GM12878 (cell line): ENCODE measurements around the gene DYNLL1. TPM values are rescaled to one million over a fixed set of nuclear protein-coding genes. Genes with fewer than 3 reads are reported as not detected.
A peak's percentile ranks its signal among the peaks of the same experiment; 100 is the strongest.

Experiments
- ASH2L ChIP-seq: fragments of 300-600, 200-600 bp; sonication (generic); IDR thresholded peaks from 2 replicates; pipeline ENCODE4 v1.6.1; 2017; ENCODE audit warnings: low read depth, mild to moderate bottlenecking, borderline replicate concordance
- BRCA1 ChIP-seq: IDR thresholded peaks from 2 replicates; pipeline ENCODE4 v1.6.1; 2011; ENCODE audit warnings: low read depth, low read length, improper control_type of control experiment
- CREB1 ChIP-seq: IDR thresholded peaks from 2 replicates; pipeline ENCODE4 v1.6.1; 2012; ENCODE audit warnings: low read depth, mild to moderate bottlenecking, inconsistent platforms
- ESRRA ChIP-seq: IDR thresholded peaks from 2 replicates; pipeline ENCODE4 v1.6.1; 2012; ENCODE audit warnings: mild to moderate bottlenecking, low read length, improper control_type of control experiment
- HDAC2 ChIP-seq: fragments of 200-600 bp; sonication (generic); IDR thresholded peaks from 2 replicates; pipeline ENCODE4 v1.6.1; 2017
- IKZF1 ChIP-seq: fragments of 450-650 bp; conservative IDR thresholded peaks from 2 replicates; pipeline ENCODE4 v1.6.1; 2017; ENCODE audit warnings: antibody characterized with exemption, mild to moderate bottlenecking
- IKZF2 ChIP-seq, 2 experiments: fragments of 450-650 bp; IDR thresholded peaks; 2 replicates each; pipeline ENCODE4 v1.6.1; 2017; ENCODE audit warnings: mild to moderate bottlenecking in 2 of 2, moderate library complexity in 2 of 2
- KAT2A ChIP-seq: conservative IDR thresholded peaks from 2 replicates; pipeline ENCODE4 v1.6.1; 2011; ENCODE audit warnings: low read depth, low read length; ENCODE audit not compliant: control insufficient read depth
- MYB ChIP-seq: fragments of 150-350 bp; IDR thresholded peaks from 2 replicates; pipeline ENCODE4 v1.6.1; 2014; ENCODE audit warnings: mild to moderate bottlenecking, low read depth, low read length, borderline replicate concordance
- RELA ChIP-seq: fragments of 450-650 bp; IDR thresholded peaks from 2 replicates; pipeline ENCODE4 v1.8.0; 2014; ENCODE audit warnings: borderline replicate concordance; ENCODE audit not compliant: partially characterized antibody
- RUNX3 ChIP-seq: IDR thresholded peaks from 2 replicates; pipeline ENCODE4 v1.6.1; 2012; ENCODE audit warnings: low read length, inconsistent platforms
- SIX5 ChIP-seq: IDR thresholded peaks from 2 replicates; pipeline ENCODE4 v1.6.1; 2011; ENCODE audit warnings: mild to moderate bottlenecking, low read depth, low read length, moderate library complexity; ENCODE audit not compliant: severe bottlenecking
- SMARCA5 ChIP-seq: fragments of 450-650 bp; IDR thresholded peaks from 2 replicates; pipeline ENCODE4 v1.6.1; 2017; ENCODE audit warnings: mild to moderate bottlenecking
- SMC3 ChIP-seq: IDR thresholded peaks from 2 replicates; pipeline ENCODE4 v1.6.1; 2011; ENCODE audit warnings: low read length, improper control_type of control experiment, borderline replicate concordance
- SREBF1 ChIP-seq: IDR thresholded peaks from 2 replicates; pipeline ENCODE4 v1.6.1; 2012; ENCODE audit warnings: mild to moderate bottlenecking, low read length
- TAF1 ChIP-seq: IDR thresholded peaks from 2 replicates; pipeline ENCODE4 v1.6.1; 2011; ENCODE audit warnings: mild to moderate bottlenecking, low read depth, low read length, borderline replicate concordance
- YY1 ChIP-seq: IDR thresholded peaks from 2 replicates; pipeline ENCODE4 v1.6.1; 2011; ENCODE audit warnings: low read depth, mild to moderate bottlenecking, low read length
- ZBTB40 ChIP-seq: fragments of 450-650 bp; IDR thresholded peaks from 2 replicates; pipeline ENCODE4 v1.6.1; 2016; ENCODE audit warnings: mild to moderate bottlenecking, moderate library complexity, borderline replicate concordance
- ZNF274 ChIP-seq: IDR thresholded peaks from one replicate; pipeline ENCODE4 v1.8.0; 2011; ENCODE audit not compliant: insufficient read length, insufficient read depth
- polyA plus RNA-seq, 11 experiments: library from polyadenylated mRNA; depleted of rRNA in 4 of 11; unstranded in 6 of 11; stranded (reverse) in 5 of 11; fragments of >200 nt; fragmentation: Nextera tagmentation in 4 of 11; fragmentation: Illumina TruSeq in 1 of 11; extraction: Ambion mirVana in 4 of 11; extraction: Trizol in 1 of 11; gene quantifications; 1 replicate in 1 of 11; 2 replicates in 10 of 11; pipeline versions ENCODE4 v1.2.1 to v1.2.3, GENCODE V29; 2011 to 2016; ENCODE audit warnings: inconsistent platforms in 2 of 11, missing spikeins in 2 of 11, low read depth in 1 of 11
- total RNA-seq, 4 experiments: library from RNA; depleted of rRNA in 3 of 4; stranded (reverse); fragments of >200 nt in 3 of 4; fragmentation: Illumina TruSeq in 1 of 4; extraction: Trizol in 1 of 4; gene quantifications; 2 replicates each; pipeline versions ENCODE4 v1.2.1 to v1.2.3, GENCODE V29; 2013 to 2021
- TF ChIP-seq, protein P1 (sequence below): IDR thresholded peaks from 2 replicates; pipeline ENCODE4 v1.6.1; 2012; ENCODE audit warnings: low read depth, low read length, improper control_type of control experiment
- TF ChIP-seq, protein P2 (sequence below): fragments of 450-650 bp; IDR thresholded peaks from 2 replicates; pipeline ENCODE4 v1.6.1; 2014; ENCODE audit warnings: mild to moderate bottlenecking
- TF ChIP-seq, protein P3 (sequence below): fragments of 450-650 bp; formaldehyde crosslinking; IDR thresholded peaks from 2 replicates; pipeline ENCODE4 v1.4.0; 2020; ENCODE audit warnings: mild to moderate bottlenecking, moderate library complexity

Gene DYNLL1
- total and polyA plus RNA-seq, 10 of the 15 experiments (the other 5 are each of a cell fraction or from before 2014, with no cell fraction given): 239 to 796 (median 379) TPM

GRCh38 chr12:120495731-120496412, at the start of gene DYNLL1 (continued):
- TF ChIP-seq SREBF1 (no peak), CREB1 (peak; percentile 67), ESRRA (no peak), IKZF2 (IDR thresholded peaks at IDR 0.05) (peak; percentile 15 to 22; a peak in 2 of 4 replicates), RELA (no peak), KAT2A (no peak), RUNX3 (peak; percentile 88), SMARCA5 (no peak), SIX5 (peak; percentile 33), ZBTB40 (no peak), YY1 (peak; percentile 72), ZNF274 (no peak), IKZF1 (no peak; the same call in 1 of the 2 replicates), ASH2L (no peak), HDAC2 (no peak), SMC3 (no peak), BRCA1 (no peak), MYB (no peak), TAF1 (peak; percentile 94)
- TF ChIP-seq, protein P1, sequence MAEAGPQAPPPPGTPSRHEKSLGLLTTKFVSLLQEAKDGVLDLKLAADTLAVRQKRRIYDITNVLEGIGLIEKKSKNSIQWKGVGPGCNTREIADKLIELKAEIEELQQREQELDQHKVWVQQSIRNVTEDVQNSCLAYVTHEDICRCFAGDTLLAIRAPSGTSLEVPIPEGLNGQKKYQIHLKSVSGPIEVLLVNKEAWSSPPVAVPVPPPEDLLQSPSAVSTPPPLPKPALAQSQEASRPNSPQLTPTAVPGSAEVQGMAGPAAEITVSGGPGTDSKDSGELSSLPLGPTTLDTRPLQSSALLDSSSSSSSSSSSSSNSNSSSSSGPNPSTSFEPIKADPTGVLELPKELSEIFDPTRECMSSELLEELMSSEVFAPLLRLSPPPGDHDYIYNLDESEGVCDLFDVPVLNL: no peak
- TF ChIP-seq, protein P2, sequence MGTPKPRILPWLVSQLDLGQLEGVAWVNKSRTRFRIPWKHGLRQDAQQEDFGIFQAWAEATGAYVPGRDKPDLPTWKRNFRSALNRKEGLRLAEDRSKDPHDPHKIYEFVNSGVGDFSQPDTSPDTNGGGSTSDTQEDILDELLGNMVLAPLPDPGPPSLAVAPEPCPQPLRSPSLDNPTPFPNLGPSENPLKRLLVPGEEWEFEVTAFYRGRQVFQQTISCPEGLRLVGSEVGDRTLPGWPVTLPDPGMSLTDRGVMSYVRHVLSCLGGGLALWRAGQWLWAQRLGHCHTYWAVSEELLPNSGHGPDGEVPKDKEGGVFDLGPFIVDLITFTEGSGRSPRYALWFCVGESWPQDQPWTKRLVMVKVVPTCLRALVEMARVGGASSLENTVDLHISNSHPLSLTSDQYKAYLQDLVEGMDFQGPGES: peak; percentile 78; the same call in 1 of the 2 replicates
- TF ChIP-seq, protein P3, sequence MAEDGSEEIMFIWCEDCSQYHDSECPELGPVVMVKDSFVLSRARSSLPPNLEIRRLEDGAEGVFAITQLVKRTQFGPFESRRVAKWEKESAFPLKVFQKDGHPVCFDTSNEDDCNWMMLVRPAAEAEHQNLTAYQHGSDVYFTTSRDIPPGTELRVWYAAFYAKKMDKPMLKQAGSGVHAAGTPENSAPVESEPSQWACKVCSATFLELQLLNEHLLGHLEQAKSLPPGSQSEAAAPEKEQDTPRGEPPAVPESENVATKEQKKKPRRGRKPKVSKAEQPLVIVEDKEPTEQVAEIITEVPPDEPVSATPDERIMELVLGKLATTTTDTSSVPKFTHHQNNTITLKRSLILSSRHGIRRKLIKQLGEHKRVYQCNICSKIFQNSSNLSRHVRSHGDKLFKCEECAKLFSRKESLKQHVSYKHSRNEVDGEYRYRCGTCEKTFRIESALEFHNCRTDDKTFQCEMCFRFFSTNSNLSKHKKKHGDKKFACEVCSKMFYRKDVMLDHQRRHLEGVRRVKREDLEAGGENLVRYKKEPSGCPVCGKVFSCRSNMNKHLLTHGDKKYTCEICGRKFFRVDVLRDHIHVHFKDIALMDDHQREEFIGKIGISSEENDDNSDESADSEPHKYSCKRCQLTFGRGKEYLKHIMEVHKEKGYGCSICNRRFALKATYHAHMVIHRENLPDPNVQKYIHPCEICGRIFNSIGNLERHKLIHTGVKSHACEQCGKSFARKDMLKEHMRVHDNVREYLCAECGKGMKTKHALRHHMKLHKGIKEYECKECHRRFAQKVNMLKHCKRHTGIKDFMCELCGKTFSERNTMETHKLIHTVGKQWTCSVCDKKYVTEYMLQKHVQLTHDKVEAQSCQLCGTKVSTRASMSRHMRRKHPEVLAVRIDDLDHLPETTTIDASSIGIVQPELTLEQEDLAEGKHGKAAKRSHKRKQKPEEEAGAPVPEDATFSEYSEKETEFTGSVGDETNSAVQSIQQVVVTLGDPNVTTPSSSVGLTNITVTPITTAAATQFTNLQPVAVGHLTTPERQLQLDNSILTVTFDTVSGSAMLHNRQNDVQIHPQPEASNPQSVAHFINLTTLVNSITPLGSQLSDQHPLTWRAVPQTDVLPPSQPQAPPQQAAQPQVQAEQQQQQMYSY: no peak
